Nephron (organoid): ENCODE data around the gene PDE4C.

Experiments
- H3K27ac Mint-ChIP-seq, 3 experiments: 2 replicates each; pipeline ENCODE4 v1.8.0; 2020; ENCODE audit warnings: mixed read lengths in 3 of 3, mild to moderate bottlenecking in 2 of 3, moderate library complexity in 1 of 3
- H3K27me3 Mint-ChIP-seq: 2 replicates; pipeline ENCODE4 v1.8.0; 2021; ENCODE audit warnings: low read depth, mild to moderate bottlenecking, moderate library complexity, mixed read lengths
- H3K36me3 Mint-ChIP-seq: 2 replicates; pipeline ENCODE4 v1.8.0; 2020; ENCODE audit warnings: low read depth, mixed read lengths
- H3K4me1 Mint-ChIP-seq: 2 replicates; pipeline ENCODE4 v1.8.0; 2020; ENCODE audit warnings: mixed read lengths
- H3K4me3 Mint-ChIP-seq, 3 experiments: 2 replicates each; pipeline ENCODE4 v1.8.0; 2020; ENCODE audit warnings: mild to moderate bottlenecking in 3 of 3, mixed read lengths in 3 of 3, moderate library complexity in 2 of 3
- H3K9me3 Mint-ChIP-seq: 2 replicates; pipeline ENCODE4 v1.8.0; 2020; ENCODE audit warnings: mixed read lengths
- CTCF ChIP-seq, 3 experiments: fragments of 200-600 bp; sonication (generic); IDR thresholded peaks; one replicate each; pipeline ENCODE4 v1.5.0; 2021; ENCODE audit warnings: antibody characterized with exemption in 3 of 3; ENCODE audit not compliant: unreplicated experiment in 3 of 3

The PDE4C gene

GRCh38 chr19:18259893-18260292 lies 33.7 kb upstream of the PDE4C start:
- H3K27me3 Mint-ChIP-seq: peaks cover 10% of the 10 kb centered on the region
- H3K4me1 Mint-ChIP-seq: no peaks in the 10 kb centered on the region
- no peak overlapping the region for H3K27ac Mint-ChIP-seq
- H3K36me3 Mint-ChIP-seq: peaks cover 3% of the 10 kb centered on the region
- no peaks in the 10 kb centered on the region for H3K9me3 Mint-ChIP-seq
- H3K4me3 Mint-ChIP-seq: no peak overlapping the region
- no peak for TF ChIP-seq CTCF (IDR thresholded peaks at IDR 0.05; ENCODE audit: unreplicated experiment in 3 of 3)

GRCh38 chr19:18257503-18258470 lies 31.5 kb upstream of the PDE4C start:
- peaks cover 29% of the 10 kb centered on the region for H3K27me3 Mint-ChIP-seq
- no peaks in the 10 kb centered on the region for H3K9me3 Mint-ChIP-seq
- H3K4me3 Mint-ChIP-seq: no peak overlapping the region
- no peaks in the 10 kb centered on the region for H3K4me1 Mint-ChIP-seq
- TF ChIP-seq CTCF (IDR thresholded peaks at IDR 0.05; ENCODE audit: unreplicated experiment in 3 of 3): no peak
- no peak overlapping the region for H3K27ac Mint-ChIP-seq
- H3K36me3 Mint-ChIP-seq: peaks cover 3% of the 10 kb centered on the region

GRCh38 chr19:18254546-18255503 lies 28.6 kb upstream of the PDE4C start:
- H3K27me3 Mint-ChIP-seq: peaks cover 40% of the 10 kb centered on the region
- no peak overlapping the region for H3K4me3 Mint-ChIP-seq
- H3K4me1 Mint-ChIP-seq: no peaks in the 10 kb centered on the region
- H3K36me3 Mint-ChIP-seq: no peaks in the 10 kb centered on the region
- no peaks in the 10 kb centered on the region for H3K9me3 Mint-ChIP-seq
- TF ChIP-seq CTCF (IDR thresholded peaks at IDR 0.05; ENCODE audit: unreplicated experiment in 3 of 3): no peak
- H3K27ac Mint-ChIP-seq: no peak overlapping the region

- Mint-ChIP-seq H3K36me3 (no peaks in the 10 kb centered on the region), H3K4me1 (no peaks in the 10 kb centered on the region), H3K4me3 (no peak overlapping the region), H3K27me3 (peaks cover 40% of the 10 kb centered on the region), H3K27ac (no peak overlapping the region), H3K9me3 (no peaks in the 10 kb centered on the region)
- TF ChIP-seq CTCF (IDR thresholded peaks at IDR 0.05; ENCODE audit: unreplicated experiment in 3 of 3): no peak
Observed at GRCh38 chr19:18253716-18254115, 27.5 kb upstream of the PDE4C start.

- TF ChIP-seq CTCF (IDR thresholded peaks at IDR 0.05; ENCODE audit: unreplicated experiment in 3 of 3): no peak
Observed at GRCh38 chr19:18253130-18253529, 26.9 kb upstream of the PDE4C start.

More at GRCh38 chr19:18253130-18253529, 26.9 kb upstream of the PDE4C start:
- Mint-ChIP-seq H3K4me3 (no peak overlapping the region), H3K9me3 (no peaks in the 10 kb centered on the region), H3K27me3 (peaks cover 45% of the 10 kb centered on the region), H3K4me1 (no peaks in the 10 kb centered on the region), H3K36me3 (no peaks in the 10 kb centered on the region), H3K27ac (no peak overlapping the region)
